IMR-90 (cell line): ENCODE measurements around the gene SNX6.

Experiments
- CHD1 ChIP-seq: IDR thresholded peaks from 2 replicates; pipeline ENCODE4 v1.6.1; 2012; ENCODE audit warnings: low read depth, low read length, improper control_type of control experiment
- CTCF ChIP-seq: conservative IDR thresholded peaks from 2 replicates; pipeline ENCODE4 v1.5.1; 2012; ENCODE audit warnings: mild to moderate bottlenecking, low read depth, low read length, improper control_type of control experiment
- ELK1 ChIP-seq: fragments of 150-350 bp; IDR thresholded peaks from 2 replicates; pipeline ENCODE4 v1.6.1; 2016; ENCODE audit warnings: low read depth, mild to moderate bottlenecking, low read length, moderate library complexity, borderline replicate concordance
- MAZ ChIP-seq: IDR thresholded peaks from 2 replicates; pipeline ENCODE4 v1.6.1; 2012; ENCODE audit warnings: low read depth, mild to moderate bottlenecking, low read length, improper control_type of control experiment, moderate library complexity, borderline replicate concordance
- NFE2L2 ChIP-seq: fragments of 150-350 bp; IDR thresholded peaks from 2 replicates; pipeline ENCODE4 v1.6.1; 2016; ENCODE audit warnings: low read depth, mild to moderate bottlenecking, low read length
- POLR2A ChIP-seq: IDR thresholded peaks from 2 replicates; pipeline ENCODE4 v1.6.1; 2012; ENCODE audit warnings: mild to moderate bottlenecking, low read depth, low read length
- RAD21 ChIP-seq: IDR thresholded peaks from 2 replicates; pipeline ENCODE4 v1.6.1; 2012; ENCODE audit warnings: low read length, improper control_type of control experiment
- RFX5 ChIP-seq: IDR thresholded peaks from 2 replicates; pipeline ENCODE4 v1.8.0; 2012; ENCODE audit warnings: low read depth, mild to moderate bottlenecking, low read length, moderate library complexity
- SMC3 ChIP-seq: fragments of 150-350 bp; IDR thresholded peaks from 2 replicates; pipeline ENCODE4 v1.6.1; 2016; ENCODE audit warnings: low read depth, mild to moderate bottlenecking, antibody characterized with exemption, low read length, moderate library complexity
- USF2 ChIP-seq: fragments of 150-350 bp; IDR thresholded peaks from 2 replicates; pipeline ENCODE4 v1.6.1; 2017; ENCODE audit warnings: mild to moderate bottlenecking, antibody characterized with exemption, low read length, low read depth

GRCh38 chr14:34614638-34615037, 15.3 kb downstream of the SNX6 start:
- TF ChIP-seq POLR2A (no peak), CTCF (no peak), CHD1 (no peak), USF2 (no peak), RFX5 (no peak), RAD21 (no peak), ELK1 (no peak), NFE2L2 (no peak), SMC3 (no peak), MAZ (no peak)
